ENCODE results near the gene LNX1.

GRCh38 chr4:53599632-53600031, 8.3 kb upstream of the LNX1 start:
- TF ChIP-seq TAF1 (IDR thresholded peaks at IDR 0.05; ENCODE audit: borderline replicate concordance, low read depth, low read length) (no peak), POLR2A (IDR thresholded peaks at IDR 0.05; ENCODE audit: low read depth, low read length) (no peak), SP1 (IDR thresholded peaks at IDR 0.05; ENCODE audit: low read depth, low read length) (no peak)

All from GM12878 (cell line).